ENCODE data around the gene ABLIM3. TPM values are rescaled to one million over a fixed set of nuclear protein-coding genes. Genes with fewer than 3 reads are reported as not detected.

The ABLIM3 gene
- total and polyA plus RNA-seq, 2 of the 8 experiments (the other 6 are each of a cell fraction or from before 2014, with no cell fraction given), result 0.36 to 0.56 TPM

DNA sequence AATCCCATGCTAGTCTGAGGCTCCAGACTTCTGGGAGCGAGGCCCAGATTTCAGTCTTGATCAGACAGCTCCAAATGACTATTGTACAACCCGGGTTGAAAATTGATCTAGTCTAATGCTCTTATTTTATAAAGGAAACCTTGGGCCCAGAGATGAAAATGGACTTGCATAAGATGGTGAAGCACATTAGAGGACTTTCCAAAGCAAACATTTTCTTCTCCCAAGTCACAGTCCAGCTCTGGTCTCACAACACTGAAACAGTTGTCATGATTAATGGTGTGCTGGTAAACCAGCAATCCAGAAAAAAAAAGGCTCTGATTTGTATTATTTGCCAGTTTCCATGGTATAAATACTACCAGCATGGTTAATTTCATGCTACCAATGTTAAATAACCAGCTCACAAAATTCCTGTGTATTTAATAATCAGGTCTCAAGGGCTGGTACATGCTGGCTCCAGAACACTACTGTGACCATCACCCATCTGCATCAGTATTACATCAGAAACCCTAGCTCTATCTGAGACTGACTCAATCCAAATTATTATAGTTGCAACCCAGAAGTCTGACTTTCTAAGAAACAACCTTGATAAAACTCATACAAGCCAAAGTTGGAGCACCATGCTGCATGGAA is 32.5 kb upstream of the ABLIM3 start:
- Histone ChIP-seq H2BK20ac (ENCODE audit: low read length) (no peak overlapping the region), H4K91ac (replicated peaks; ENCODE audit: insufficient read length, low read length) (no peak overlapping the region), H3K9me3 (ENCODE audit: insufficient read depth in 2 of 2, low read depth in 1 of 2, low read length in 1 of 2) (no peaks in the 10 kb centered on the region), H3K4me3 (ENCODE audit: extremely low read depth in 1 of 4, insufficient read depth in 2 of 4, low read depth in 3 of 4, low read length in 4 of 4) (no peak overlapping the region), H3K4me1 (replicated peaks in 1 of 4; ENCODE audit: control insufficient read depth in 3 of 4, insufficient read depth in 4 of 4, low read length in 3 of 4) (no peaks in the 10 kb centered on the region), H3K79me1 (ENCODE audit: low read depth, low read length) (no peaks in the 10 kb centered on the region), H3K27me3 (replicated peaks in 1 of 4; ENCODE audit: control insufficient read depth in 3 of 4, extremely low read depth in 1 of 4, insufficient read depth in 3 of 4, low read length in 3 of 4) (no peaks in the 10 kb centered on the region), H2BK5ac (ENCODE audit: low read depth, low read length) (no peak overlapping the region), H3K9ac (replicated peaks in 1 of 4; ENCODE audit: extremely low read depth in 1 of 4, low read depth in 3 of 4, low read length in 3 of 4) (no peak overlapping the region), H3K36me3 (ENCODE audit: control insufficient read depth in 2 of 4, insufficient read depth in 4 of 4, low read length in 3 of 4) (no peaks in the 10 kb centered on the region), H2BK120ac (replicated peaks; ENCODE audit: low read depth, low read length) (no peak overlapping the region), H2BK15ac (ENCODE audit: low read length) (no peak overlapping the region), H3K27ac (ENCODE audit: low read depth, low read length) (no peak overlapping the region), H4K8ac (ENCODE audit: extremely low read depth, insufficient read depth, low read length) (no peak overlapping the region), H3K79me2 (ENCODE audit: control insufficient read depth in 1 of 2, insufficient read depth in 2 of 2, low read length in 2 of 2) (no peaks in the 10 kb centered on the region), H2BK12ac (ENCODE audit: low read depth, low read length) (no peak overlapping the region), H3K56ac (replicated peaks; ENCODE audit: insufficient read length, low read depth, low read length) (no peak overlapping the region), H2AK5ac (ENCODE audit: low read depth, low read length) (no peak overlapping the region), H4K5ac (ENCODE audit: insufficient read length, low read depth, low read length) (no peak overlapping the region), H3K4me2 (ENCODE audit: insufficient read depth in 1 of 2, low read depth in 2 of 2, low read length in 2 of 2) (no peak overlapping the region), H3K18ac (ENCODE audit: extremely low read depth, low read length) (no peak overlapping the region), H3K23ac (ENCODE audit: insufficient read length) (no peak overlapping the region), H2AFZ (ENCODE audit: low read length) (no peak overlapping the region), H3K23me2 (ENCODE audit: low read depth, low read length) (no peaks in the 10 kb centered on the region), H3K4ac (replicated peaks; ENCODE audit: insufficient read length, low read depth, low read length) (no peak overlapping the region), H4K20me1 (replicated peaks in 1 of 2; ENCODE audit: control insufficient read depth in 1 of 2, insufficient read depth in 2 of 2, low read length in 2 of 2) (no peaks in the 10 kb centered on the region), H3K14ac (ENCODE audit: insufficient read length) (no peak overlapping the region)
- TF ChIP-seq RNF2 (IDR thresholded peaks at IDR 0.05; ENCODE audit: borderline replicate concordance, low read depth, low read length, missing control alignments, poor library complexity, severe bottlenecking) (no peak), SRF (IDR thresholded peaks at IDR 0.05; ENCODE audit: low read depth, low read length) (no peak), POU5F1 (IDR thresholded peaks at IDR 0.05; ENCODE audit: low read depth, low read length) (no peak), HDAC6 (IDR thresholded peaks at IDR 0.05; ENCODE audit: low read depth, low read length) (no peak), SAP30 (IDR thresholded peaks at IDR 0.05; ENCODE audit: insufficient read depth, insufficient replicate concordance, low read length) (no peak), SP1 (IDR thresholded peaks at IDR 0.05; ENCODE audit: low read depth, low read length) (no peak), BRCA1 (IDR thresholded peaks at IDR 0.05; ENCODE audit: low read depth, low read length) (no peak)
- POLR2A ChIA-PET (ENCODE audit: partially characterized antibody), result no interaction called here
- DNase-seq (ENCODE audit: low read depth in 1 of 2, low spot score in 2 of 2) (no peak), FAIRE-seq (no peak)
- CTCF ChIA-PET (ENCODE audit: partially characterized antibody), result interaction anchor here (0.6 to 10.3 kb wide), 8 partner anchors 17 to 1124 kb away, joined by 3 to 121 read pairs (median 4); no protein-coding TSS in a partner anchor
- 82% methylated on average over 2 of the region's 2 CpGs; no CpG with 5 or more reads in 1 of the 2 experiments for WGBS, 2 experiments (ENCODE audit: extremely low coverage in 1 of 2, insufficient coverage in 1 of 2, insufficient read length in 1 of 2, insufficient replicate concordance in 2 of 2, low coverage in 1 of 2, low lambda C conversion rate in 2 of 2, missing lambda C conversion rate in 1 of 2)
